ENCODE data around the gene IL23R. TPM values are rescaled to one million over a fixed set of nuclear protein-coding genes. Genes with fewer than 3 reads are reported as not detected.

The IL23R gene
- total and polyA plus RNA-seq, 2 experiments from 2014 or later = not detected

GRCh38 chr1:67149179-67149770, 17.0 kb upstream of the IL23R start:
- peak; percentile 81 to 92 for DNase-seq (ENCODE audit: low read depth in 1 of 2, low spot score in 1 of 2)
- Histone ChIP-seq H3K36me3 (no peaks in the 10 kb centered on the region), H3K9me3 (ENCODE audit: low read depth) (no peaks in the 10 kb centered on the region), H3K4me1 (ENCODE audit: low read depth) (no peaks in the 10 kb centered on the region), H3K27ac (no peak overlapping the region), H3K27me3 (peaks cover 8% of the 10 kb centered on the region), H3K4me3 (no peak overlapping the region)
- peak; percentile 86 for TF ChIP-seq CTCF (IDR thresholded peaks at IDR 0.05; ENCODE audit: low read depth, low read length)

- Histone ChIP-seq H3K9me3 (ENCODE audit: low read depth) (no peaks in the 10 kb centered on the region), H3K36me3 (no peaks in the 10 kb centered on the region), H3K4me3 (no peak overlapping the region), H3K27ac (no peak overlapping the region), H3K4me1 (ENCODE audit: low read depth) (no peaks in the 10 kb centered on the region), H3K27me3 (peaks cover 8% of the 10 kb centered on the region)
- no peak for DNase-seq (ENCODE audit: low read depth in 1 of 2, low spot score in 1 of 2)
- no peak for TF ChIP-seq CTCF (IDR thresholded peaks at IDR 0.05; ENCODE audit: low read depth, low read length)
These were observed 15.3 kb upstream of the IL23R start for GRCh38 chr1:67150931-67151330.

- TF ChIP-seq CTCF (IDR thresholded peaks at IDR 0.05; ENCODE audit: low read depth, low read length) = no peak
- Histone ChIP-seq H3K36me3 (no peaks in the 10 kb centered on the region), H3K4me1 (ENCODE audit: low read depth) (no peaks in the 10 kb centered on the region), H3K27me3 (no peaks in the 10 kb centered on the region), H3K27ac (no peak overlapping the region), H3K4me3 (no peak overlapping the region), H3K9me3 (ENCODE audit: low read depth) (no peaks in the 10 kb centered on the region)
- DNase-seq (ENCODE audit: low read depth in 1 of 2, low spot score in 1 of 2) = no peak
These were observed 7.9 kb upstream of the IL23R start for GRCh38 chr1:67158401-67158800.

GRCh38 chr1:67159233-67159632, 7.0 kb upstream of the IL23R start:
- no peaks in the 10 kb centered on the region for H3K9me3 ChIP-seq (ENCODE audit: low read depth)
- H3K4me1 ChIP-seq (ENCODE audit: low read depth) = no peaks in the 10 kb centered on the region
- no peak for TF ChIP-seq CTCF (IDR thresholded peaks at IDR 0.05; ENCODE audit: low read depth, low read length)
- H3K27ac ChIP-seq = no peak overlapping the region
- H3K36me3 ChIP-seq = no peaks in the 10 kb centered on the region
- H3K4me3 ChIP-seq = no peak overlapping the region
- no peak for DNase-seq (ENCODE audit: low read depth in 1 of 2, low spot score in 1 of 2)
- H3K27me3 ChIP-seq = no peaks in the 10 kb centered on the region

- DNase-seq (ENCODE audit: low read depth in 1 of 2, low spot score in 1 of 2) = peak in 1 of 2 donors; percentile 5
- H3K9me3 ChIP-seq (ENCODE audit: low read depth) = no peaks in the 10 kb centered on the region
- no peak overlapping the region for H3K4me3 ChIP-seq
- no peaks in the 10 kb centered on the region for H3K36me3 ChIP-seq
- no peak for TF ChIP-seq CTCF (IDR thresholded peaks at IDR 0.05; ENCODE audit: low read depth, low read length)
- H3K4me1 ChIP-seq (ENCODE audit: low read depth) = peaks cover 15% of the 10 kb centered on the region
- no peak overlapping the region for H3K27ac ChIP-seq
- H3K27me3 ChIP-seq = no peaks in the 10 kb centered on the region
These were observed 3.3 kb upstream of the IL23R start for GRCh38 chr1:67162954-67163353.

Data from cardiac muscle cell (in vitro differentiated cells and primary cell).